Measurements from ENCODE around the gene FHL5.
"Not testable (repeated sequence)": the region's sequence is repeated elsewhere in the genome, so short reads cannot be mapped to it uniquely, and the experiment has no call there.

The FHL5 gene

DNA sequence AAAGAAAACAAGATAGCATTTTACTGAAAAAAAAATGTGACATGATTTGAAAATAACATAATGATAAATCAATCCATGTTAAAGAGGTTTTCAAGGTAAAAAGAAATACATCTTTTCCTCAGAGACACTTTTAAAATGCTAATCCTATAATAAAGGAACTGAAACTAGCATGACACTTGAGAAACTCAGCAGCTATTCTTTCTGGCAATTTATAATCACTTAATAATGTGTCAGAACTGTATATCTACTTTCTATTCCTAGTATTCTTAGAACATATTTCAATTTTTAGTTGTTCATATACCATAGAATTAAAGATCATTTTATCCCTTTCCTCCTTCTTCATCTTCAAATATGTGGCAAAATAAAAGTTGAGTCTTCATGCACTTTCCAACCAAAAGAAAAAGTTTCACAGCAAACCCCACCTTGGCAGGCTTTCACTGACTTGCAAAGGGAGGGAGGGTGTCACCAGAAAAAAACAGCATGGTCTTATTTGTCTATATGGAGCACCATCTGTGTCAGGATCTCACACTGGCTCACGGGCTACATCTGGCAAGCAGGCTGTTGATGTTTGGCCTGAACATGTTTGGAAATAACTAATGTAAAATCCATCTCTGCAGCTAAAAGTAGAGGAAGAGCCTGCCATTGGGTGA lies 48.5 kb downstream of the FHL5 start:
- DNase-seq = no peak

DNA sequence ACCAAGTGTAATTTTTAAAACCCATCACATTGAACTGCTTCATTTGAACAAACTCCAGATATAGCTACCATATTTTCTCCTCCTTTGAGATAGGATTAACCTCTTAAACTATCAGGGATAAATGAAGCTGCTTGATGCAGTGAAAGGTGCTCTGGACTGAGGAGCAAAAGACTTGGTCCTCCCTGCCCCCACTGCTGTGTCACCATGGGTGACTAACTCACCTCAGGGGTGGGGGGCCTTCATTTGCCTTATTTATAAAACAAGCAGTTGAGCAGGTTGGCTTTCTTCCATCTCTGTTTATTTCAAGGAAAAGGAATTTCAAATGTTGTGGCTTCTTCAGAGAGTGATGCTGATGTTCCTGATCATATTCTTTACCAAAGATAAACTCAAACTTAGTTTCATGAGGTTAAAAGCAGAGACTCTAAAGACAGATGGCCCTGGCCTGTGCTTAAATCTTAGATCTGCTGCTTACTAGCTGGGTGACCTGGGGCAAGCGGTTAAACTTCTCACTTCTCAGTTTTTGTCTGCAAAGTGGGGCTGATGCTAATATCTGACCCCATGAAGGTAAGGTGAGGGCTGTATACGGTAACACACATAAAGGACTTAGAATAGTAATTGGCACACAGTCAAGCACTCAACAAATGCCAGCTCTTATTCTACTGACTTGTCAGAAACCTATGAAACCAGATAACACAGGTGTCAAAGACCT lies 50.5 kb downstream of the FHL5 start:
- DNase-seq = no peak

DNA sequence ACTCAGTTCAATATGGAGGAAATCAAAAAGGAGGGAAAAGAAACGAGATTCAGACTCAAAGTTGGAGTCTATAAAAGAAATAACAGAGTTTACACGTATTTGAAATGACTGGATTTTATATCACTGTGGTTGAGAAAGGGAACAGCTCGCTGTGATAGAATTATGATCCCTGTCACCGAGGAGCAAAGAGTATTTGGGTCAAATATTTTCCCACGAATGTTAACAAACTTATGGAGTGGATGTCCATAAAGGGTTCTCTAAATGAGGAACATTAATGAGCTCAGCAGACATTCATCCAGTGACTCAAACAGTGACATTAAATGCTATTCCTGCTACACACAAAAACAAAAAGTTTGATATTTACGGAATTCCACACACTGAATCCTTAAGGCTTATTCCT lies 57.9 kb downstream of the FHL5 start:
- DNase-seq = no peak

DNA sequence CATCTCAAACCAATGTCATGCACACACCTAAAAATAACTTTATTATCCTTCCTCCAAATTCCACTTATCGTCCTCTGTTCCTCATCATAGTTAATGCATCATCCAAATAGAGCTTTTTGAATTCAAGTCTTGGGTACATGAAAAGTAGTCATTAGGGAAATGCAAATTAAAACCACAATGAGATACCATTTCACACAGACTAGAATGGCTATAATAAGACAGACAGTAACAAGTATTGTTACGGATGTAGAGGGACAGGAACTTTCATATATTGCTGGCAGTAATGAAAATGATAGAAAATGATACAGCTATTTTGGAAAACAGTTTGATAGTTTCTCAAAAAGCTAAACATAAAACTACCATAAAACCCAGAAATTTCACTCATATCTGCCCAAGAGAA lies 59.1 kb downstream of the FHL5 start:
- no peak for DNase-seq

DNA sequence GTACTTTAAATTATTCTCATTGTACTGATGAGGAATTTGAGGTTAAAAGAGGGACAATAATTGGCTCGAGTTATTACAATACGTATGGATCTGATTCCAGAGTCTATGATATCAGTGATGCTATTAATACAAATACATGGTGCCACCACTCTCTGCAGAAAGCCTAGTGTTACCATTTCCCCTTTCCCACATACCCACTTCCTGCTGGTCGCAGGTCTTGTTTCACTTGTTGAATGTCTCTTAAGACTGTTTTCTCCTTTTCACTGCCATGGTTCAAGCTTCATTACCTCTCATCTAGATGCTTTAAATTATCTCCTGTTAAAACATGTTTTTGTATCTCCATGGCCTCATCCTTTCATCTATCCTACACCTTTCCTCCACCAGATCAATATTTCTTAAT lies 62.0 kb downstream of the FHL5 start:
- no peak for DNase-seq

DNA sequence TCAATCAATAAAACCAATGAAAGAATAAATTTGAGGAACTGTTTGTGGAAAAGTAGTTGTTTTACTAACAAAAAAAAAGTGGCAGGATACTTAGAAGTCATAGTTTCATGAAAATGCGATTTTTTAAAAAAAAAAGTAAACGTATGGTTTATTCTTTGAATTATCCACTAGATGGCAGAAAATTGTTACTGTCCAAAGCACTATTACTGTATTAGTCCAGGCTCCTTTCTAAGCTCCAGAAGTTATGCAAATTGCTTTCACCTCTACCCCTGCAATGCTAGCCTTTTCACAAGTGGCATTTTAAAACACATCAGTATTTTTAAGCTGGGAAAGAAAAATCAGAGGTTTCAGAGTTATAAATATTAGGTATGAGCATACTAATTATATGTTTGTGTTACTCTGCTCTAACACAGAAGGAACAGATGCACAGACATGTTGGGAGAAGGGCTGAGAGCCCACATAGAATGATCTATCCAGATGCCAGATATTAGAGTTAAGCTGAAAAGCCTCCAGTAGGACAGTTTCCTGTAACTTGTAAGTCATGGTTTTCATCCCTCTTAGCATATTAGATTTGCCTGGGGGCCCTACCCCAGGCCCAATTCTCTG lies 63.9 kb downstream of the FHL5 start:
- DNase-seq = no peak

DNA sequence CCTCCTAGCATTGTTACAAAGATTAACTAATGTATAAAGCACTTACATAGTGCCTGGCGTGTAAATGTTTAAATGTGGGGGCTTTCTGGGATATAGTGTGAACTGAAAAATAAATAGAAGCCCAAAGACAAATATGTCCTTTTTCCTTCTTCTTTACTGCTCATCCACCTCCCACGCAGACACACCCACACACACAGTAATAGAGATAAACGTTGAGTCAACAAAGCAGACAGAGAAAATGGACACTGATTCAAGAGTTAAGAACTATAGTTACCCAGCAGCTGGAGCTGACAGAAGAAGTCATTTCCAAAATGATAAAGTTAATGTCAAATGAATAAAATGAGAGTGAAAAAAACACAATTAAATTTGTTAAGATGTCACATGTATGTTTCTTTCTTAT lies 68.3 kb downstream of the FHL5 start:
- no peak for DNase-seq

DNA sequence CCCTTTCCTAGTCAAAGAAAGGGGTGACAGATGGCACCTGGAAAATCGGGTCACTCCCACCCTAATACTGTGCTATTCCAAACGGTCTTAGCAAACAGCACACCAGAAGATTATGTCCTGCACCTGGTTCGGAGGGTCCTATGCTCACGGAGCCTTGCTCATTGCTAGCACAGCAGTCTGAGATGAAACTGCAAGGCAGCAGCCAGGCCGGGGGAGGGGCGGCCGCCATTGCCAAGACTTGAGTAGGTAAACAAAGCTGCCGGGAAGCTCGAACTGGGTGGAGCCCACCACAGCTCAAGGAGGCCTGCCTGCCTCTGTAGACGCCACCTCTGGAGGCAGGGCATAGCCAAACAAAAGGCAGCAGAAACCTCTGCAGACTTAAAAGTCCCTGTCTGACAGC lies 75.1 kb downstream of the FHL5 start:
- DNase-seq = not testable (repeated sequence)

DNA sequence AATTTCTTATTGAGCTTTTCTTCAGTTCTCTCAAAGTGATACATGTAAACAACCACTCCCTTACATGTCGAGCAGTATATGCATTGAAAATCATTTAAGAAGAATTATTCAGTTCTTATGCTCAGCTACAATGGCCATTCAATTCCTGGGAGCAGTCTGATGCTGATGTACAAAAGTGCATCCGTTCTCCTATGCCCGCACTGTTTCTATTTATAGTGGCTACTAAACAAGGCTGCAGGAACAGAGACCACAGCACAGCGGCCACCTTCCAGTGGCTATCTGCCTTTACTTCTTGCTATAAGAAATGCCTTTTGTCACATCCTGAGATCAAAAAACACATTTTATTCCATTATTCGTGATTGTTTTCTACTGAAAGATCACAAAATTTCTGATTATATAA lies 82.2 kb downstream of the FHL5 start:
- no peak for DNase-seq

DNA sequence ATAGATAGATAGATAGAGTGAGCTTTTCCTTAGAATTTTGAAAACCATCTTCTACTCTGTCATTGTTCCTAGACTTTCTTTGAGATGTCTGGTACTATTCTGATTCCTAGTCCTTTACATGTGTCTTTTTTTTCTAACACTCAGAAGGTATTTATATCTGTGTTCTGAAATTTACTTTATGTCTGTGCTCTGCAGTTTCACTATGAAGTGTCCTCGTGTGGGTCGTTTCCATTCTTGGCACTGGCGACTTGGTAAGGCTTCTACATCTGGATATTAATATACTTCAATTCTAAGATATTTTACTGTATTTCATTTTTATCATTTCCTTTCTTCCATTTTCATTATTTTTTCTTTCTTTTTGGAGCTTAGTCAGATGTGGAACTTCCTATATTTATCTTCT lies 87.0 kb downstream of the FHL5 start:
- DNase-seq = no peak

DNA sequence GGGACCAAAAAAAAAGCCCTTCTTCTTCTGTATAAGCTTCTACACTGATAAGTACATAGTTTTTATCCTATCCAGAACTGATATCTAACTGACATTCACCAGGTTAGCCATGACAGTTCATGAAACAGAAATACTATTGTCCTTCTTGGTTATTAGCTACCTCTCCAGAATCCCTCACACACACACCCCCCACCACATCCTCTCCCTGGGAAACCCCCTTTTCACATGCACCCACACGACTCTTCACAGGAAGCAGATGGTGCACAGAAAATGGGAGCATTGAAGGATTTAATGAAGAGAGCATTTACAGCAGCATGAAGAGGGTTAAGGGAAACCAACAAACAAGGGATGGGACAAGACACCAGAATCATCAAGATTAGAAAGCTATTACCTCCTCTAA lies 88.9 kb downstream of the FHL5 start:
- no peak for DNase-seq

DNA sequence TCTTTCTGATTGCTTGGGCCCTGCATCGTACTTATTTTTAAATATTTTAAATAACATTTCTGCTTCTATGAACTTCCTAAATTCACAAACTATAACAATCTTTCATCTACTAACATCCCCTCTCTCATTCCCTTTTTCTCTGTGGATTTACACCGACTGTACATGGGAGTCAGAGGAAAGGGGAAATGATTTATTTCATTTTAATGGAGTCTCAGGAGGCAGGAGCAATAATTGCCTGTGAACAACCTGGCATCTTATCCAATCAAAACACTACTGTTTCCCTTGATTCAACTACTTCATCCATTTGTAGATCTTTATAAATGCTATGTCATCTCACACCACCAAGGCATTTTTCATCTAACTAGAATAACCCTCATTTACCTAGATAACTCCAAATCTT lies 89.6 kb downstream of the FHL5 start:
- no peak for DNase-seq

DNA sequence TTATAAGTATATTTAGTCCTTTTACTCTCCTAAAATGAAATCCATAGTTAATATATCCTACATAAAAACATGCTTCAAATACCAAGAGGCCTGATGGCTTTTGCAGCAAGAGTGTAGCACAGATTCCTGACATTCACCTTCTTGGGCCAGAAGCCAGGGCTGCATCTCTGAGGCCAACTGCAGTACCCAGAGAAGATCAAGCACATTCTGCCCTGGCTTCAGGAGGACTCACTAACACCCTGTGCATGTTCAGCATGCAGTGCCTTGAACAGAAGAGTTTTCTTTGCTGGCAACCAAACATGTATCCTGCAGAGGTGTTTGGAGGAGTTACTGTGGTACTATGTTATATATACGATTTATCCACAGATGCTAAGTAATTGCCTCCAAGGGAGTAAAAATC lies 90.3 kb downstream of the FHL5 start:
- DNase-seq = no peak

DNA sequence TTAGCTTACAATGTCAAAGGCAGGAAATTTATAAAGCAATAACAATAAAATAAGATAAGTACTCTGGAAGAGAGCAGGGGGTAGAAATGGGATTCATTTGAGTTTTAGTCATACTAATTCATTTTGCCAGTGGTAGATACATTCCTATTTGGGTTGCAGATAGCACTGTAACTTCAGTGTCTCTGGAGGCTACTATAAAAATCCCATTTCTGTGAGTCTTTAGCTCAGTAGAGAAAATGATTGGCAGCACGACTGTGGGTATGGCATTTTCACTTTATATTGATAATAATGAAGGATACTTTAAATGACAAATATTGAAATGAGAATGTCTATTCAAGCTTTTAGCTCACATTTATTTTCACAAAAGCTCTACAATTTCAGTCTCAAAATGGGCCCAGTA lies 93.6 kb downstream of the FHL5 start:
- DNase-seq = no peak

DNA sequence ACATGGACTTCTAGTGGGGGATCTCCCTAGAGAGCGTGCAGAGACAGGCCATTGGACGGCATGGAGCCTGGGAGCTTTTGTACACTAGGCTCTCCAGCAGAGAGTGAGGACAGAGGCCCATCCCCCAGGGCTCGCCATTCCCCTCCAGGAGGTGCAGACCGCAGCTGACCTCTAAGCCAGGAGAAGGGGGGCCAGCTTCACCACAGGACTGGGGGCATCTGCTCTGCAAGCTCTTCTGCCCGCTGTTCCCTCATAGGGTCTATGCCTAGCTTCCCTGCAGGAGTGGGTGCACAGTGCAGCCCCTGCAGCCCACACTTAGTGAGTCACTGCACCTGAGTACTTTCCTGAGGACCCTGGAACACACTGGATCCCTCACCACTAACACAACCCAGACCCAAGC lies 94.4 kb downstream of the FHL5 start:
- DNase-seq = no peak

DNA sequence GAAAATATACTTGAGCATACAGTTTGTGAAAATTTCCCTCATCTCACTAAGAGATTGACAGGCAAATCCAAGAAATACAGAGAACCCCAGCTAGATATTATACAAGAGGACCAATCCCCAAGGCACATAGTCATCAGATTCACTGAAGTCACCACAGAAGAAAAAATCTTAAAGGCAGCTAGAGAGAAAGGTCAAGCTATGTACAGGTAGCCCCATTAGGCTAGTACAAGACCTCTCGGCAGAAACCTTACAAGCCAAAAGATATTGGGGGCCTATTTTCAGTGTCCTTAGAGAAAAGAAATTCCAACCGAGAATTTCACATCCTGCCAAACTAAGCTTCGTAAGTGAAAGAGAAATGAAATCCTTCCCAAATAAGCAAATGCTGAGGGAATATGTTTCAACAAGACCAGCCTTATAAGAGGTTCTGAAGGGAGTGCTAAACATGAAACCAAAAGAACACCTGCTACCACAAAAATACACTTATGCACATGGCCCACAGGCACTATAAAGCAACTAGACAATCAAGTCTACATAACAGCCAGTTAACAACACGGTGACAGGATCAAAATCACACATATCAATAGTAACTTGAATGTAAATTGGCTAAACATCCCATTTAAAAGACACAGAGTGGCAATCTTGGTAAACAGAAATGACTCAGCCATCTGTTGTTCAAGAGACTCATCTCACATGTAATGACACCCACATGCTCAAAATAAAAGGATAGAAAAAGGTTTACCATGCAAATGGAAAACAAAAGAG lies 96.3 kb downstream of the FHL5 start:
- no peak for DNase-seq
